ENCODE results near the gene KRT86.

DNA sequence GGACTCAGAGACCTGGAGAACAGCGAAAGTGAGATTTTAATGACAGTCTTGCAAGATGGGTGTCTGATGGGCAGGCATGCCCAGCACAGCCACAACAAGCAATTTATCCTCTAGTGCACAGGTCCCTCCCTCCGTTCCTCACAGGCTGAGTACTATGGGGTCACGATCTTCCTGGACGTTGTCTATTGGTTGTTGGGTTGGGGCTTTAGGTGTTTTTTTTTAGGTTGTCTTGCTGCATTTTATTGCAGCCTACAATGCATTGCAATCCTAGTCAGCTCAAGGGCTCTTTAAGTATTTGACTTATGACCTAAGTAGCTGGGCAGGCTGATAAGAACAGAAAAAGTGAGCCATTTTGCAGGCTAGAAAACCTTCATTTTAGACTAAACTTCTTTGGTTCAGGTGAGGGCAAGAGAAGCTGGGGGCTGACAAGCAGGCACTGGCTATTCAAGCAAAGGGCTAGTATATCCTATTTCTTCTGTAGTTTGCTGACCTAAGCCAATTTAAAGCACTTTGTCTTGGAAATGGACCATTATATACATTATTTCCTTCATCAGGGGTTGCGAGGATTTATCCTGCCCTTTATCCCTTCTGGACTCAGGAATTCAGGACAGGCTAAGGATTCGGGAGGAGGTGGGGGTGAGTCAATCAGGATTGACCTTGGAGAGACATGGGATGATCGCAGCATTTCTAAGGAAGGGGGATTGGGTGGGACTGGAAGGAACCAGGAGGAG, 35.4 kb upstream of the KRT86 start:
- TF ChIP-seq, protein P1, sequence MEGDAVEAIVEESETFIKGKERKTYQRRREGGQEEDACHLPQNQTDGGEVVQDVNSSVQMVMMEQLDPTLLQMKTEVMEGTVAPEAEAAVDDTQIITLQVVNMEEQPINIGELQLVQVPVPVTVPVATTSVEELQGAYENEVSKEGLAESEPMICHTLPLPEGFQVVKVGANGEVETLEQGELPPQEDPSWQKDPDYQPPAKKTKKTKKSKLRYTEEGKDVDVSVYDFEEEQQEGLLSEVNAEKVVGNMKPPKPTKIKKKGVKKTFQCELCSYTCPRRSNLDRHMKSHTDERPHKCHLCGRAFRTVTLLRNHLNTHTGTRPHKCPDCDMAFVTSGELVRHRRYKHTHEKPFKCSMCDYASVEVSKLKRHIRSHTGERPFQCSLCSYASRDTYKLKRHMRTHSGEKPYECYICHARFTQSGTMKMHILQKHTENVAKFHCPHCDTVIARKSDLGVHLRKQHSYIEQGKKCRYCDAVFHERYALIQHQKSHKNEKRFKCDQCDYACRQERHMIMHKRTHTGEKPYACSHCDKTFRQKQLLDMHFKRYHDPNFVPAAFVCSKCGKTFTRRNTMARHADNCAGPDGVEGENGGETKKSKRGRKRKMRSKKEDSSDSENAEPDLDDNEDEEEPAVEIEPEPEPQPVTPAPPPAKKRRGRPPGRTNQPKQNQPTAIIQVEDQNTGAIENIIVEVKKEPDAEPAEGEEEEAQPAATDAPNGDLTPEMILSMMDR (IDR thresholded peaks at IDR 0.05; ENCODE audit: insufficient read depth, low read length, poor library complexity, severe bottlenecking) = no peak
- TF ChIP-seq EZH2phosphoT487 (conservative IDR thresholded peaks at IDR 0.05; ENCODE audit: low read length) = no peak

All from SU-DHL-6 (cell line).